ENCODE results near the gene CADM1. TPM values are rescaled to one million over a fixed set of nuclear protein-coding genes. Genes with fewer than 3 reads are reported as not detected.

Gene CADM1
- total RNA-seq, 4 donors from 2014 or later: 2.9 to 25.7 (median 9.6) TPM

GRCh38 chr11:115455613-115456012 lies 48.6 kb downstream of the CADM1 start:
- no peak for TF ChIP-seq CTCF (IDR thresholded peaks at IDR 0.05; ENCODE audit: low read depth)

- no peak for TF ChIP-seq CTCF (IDR thresholded peaks at IDR 0.05; ENCODE audit: low read depth)
Observed at GRCh38 chr11:115454525-115454924, 49.7 kb downstream of the CADM1 start.

GRCh38 chr11:115453693-115454490 lies 50.3 kb downstream of the CADM1 start:
- TF ChIP-seq CTCF (IDR thresholded peaks at IDR 0.05; ENCODE audit: low read depth): no peak

GRCh38 chr11:115452241-115452640 lies 52.0 kb downstream of the CADM1 start:
- no peak for TF ChIP-seq CTCF (IDR thresholded peaks at IDR 0.05; ENCODE audit: low read depth)

GRCh38 chr11:115450519-115450918 lies 53.7 kb downstream of the CADM1 start:
- TF ChIP-seq CTCF (IDR thresholded peaks at IDR 0.05; ENCODE audit: low read depth): no peak

- TF ChIP-seq CTCF (IDR thresholded peaks at IDR 0.05; ENCODE audit: low read depth): no peak
Observed at GRCh38 chr11:115447273-115447864, 56.8 kb downstream of the CADM1 start.

GRCh38 chr11:115446214-115446613 lies 58.0 kb downstream of the CADM1 start:
- TF ChIP-seq CTCF (IDR thresholded peaks at IDR 0.05; ENCODE audit: low read depth): no peak
